NCI-H69 (cell line): Measurements from ENCODE around the gene HARS1.
"Not testable (repeated sequence)": the region's sequence is repeated elsewhere in the genome, so short reads cannot be mapped to it uniquely, and the experiment has no call there.

Experiments used
- DNase-seq: peaks from one replicate; lab custom pipeline; 2025; lab: John Stamatoyannopoulos, UW

HARS1 gene, protein sequence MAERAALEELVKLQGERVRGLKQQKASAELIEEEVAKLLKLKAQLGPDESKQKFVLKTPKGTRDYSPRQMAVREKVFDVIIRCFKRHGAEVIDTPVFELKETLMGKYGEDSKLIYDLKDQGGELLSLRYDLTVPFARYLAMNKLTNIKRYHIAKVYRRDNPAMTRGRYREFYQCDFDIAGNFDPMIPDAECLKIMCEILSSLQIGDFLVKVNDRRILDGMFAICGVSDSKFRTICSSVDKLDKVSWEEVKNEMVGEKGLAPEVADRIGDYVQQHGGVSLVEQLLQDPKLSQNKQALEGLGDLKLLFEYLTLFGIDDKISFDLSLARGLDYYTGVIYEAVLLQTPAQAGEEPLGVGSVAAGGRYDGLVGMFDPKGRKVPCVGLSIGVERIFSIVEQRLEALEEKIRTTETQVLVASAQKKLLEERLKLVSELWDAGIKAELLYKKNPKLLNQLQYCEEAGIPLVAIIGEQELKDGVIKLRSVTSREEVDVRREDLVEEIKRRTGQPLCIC

DNA sequence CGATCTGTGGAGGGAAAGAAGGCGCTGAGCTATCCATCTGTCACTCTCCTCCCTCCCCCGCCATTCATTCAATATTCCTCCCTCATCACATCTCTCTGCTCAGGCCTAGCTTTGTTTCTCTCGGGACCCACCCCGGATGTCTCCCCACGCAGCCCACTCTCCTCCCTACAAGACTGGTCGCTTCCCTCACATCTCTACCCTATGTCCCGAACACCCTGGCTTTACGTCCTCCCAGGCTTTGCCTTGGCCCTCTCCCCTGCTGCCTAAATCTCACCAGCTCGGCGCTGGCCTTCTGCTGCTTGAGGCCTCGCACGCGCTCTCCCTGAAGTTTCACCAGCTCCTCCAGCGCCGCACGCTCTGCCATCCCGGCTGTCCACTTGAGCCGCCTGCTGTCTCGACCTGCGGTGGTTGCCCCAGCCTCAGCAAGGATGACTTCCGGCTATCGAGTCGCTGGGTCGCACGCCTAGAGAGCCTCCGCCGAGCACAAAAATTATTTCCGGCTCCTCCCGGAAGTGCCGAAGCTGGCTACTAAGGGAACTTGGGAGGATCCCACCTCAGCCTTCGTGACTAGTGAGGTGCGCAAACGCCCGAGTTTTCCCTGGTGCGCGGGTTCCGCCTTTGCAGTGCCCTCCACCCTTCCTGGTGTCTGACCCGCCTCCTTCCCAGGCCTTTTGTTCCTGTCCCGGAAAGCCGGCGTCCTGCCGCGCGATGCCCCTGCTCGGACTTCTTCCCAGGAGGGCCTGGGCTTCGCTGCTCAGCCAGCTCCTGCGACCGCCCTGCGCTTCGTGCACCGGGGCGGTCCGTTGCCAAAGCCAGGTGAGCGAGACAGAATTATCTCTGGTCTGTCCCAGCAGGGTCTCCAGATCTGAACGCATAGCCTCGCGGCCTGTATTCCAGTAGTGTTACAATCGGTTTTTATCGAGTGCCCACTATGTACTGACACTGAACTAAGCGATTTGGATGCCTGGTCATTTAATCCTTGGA lies at the start of gene HARS1, which contains the start of gene HARS2:
Gene HARS1, minus strand, starts transcription at position 430 of the 984 bp plus-strand sequence. Its CDS starts 66 bp downstream, at position 364.
Gene HARS2, plus strand, starts transcription at position 515 of the 984 bp plus-strand sequence. Its CDS starts 194 bp downstream, at position 709.
- DNase-seq = peak; percentile 99

DNA sequence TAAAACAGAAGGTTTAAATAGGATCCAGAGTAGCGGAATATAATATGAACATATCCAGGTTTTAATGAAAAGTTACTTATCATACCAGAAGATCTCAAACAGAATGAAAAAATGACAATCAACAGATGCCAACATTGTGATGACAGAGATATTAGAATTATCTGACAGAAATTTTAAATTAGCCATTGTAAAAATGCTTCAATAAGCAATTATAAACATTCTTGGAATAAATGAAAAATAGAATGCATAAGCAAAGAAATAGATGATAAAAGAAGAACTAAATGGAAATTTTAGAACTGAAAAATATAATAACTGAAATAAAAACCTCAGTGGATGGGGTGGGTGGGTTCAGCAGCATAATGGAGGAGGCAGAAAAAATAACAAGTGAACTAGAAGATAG lies 46.3 kb upstream of the HARS1 start:
- DNase-seq = no peak

DNA sequence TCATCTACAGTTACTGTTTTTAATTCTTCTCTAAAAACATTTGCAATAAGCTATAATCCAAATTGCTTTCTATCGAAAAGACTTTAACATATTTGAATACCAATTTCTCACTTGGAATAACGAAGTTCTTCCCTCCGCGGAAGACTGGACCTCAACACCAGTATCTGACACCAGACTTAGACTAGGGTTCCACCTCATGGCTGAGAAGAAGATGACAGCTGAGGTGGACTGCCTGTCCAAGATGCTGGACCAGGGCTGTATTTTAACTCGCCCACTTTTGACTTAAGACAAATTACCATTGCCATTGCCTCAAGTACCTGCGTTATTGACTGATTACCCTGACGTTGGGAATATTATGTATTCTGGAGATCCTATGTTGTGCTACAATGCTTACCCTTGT lies 43.2 kb upstream of the HARS1 start:
- DNase-seq = peak; percentile 41

DNA sequence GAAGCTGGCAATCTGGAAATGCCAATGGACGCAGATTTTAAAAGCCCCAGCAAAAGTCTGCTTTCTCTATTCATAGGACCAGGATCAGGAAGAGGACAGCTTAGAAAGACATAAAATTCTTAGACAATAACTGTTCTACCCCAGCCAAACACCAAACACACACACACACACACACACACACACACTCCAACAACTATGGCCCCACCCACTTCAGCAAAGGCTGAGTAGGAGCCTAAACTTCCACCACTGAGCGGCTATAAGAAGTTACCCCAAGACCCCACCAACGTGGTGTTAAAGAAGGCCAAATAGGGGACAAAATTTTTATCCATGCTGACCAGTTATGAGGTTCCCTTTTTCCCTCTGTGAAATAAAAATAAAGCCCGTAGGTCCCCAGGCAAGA lies 41.9 kb upstream of the HARS1 start:
- DNase-seq = no peak

DNA sequence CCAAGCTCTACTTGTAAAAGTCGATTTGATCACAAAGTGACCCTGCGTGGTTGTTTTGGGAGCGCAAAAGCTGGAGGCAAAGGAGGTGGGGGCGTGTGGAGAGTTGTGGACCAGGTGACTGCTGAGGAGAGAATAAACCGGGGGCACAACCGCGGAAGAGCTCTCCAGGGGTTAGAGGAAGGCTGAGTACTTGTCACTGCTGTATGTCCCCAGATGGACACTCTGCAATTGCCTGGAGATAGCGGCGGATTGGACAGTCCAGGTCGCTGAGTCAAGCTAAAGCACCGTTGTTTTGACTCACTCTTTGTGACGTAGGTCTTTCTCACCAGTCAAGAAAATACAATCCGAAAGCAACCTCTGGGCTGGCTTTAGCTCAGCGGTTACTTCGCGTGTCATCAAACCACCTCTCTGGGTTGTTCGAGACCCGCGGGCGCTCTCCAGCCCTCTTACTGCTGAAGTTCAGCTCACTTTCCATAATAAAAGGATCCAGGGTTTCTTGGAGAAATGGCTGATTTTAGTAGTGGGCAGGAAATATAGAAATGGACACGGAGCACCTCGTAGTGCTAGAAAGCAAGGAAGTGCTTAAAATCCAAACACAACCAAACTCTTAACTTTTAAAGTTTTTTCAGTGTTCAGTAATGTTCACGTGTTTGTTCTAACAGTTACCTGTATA lies 34.8 kb upstream of the HARS1 start:
- DNase-seq = peak; percentile 95

DNA sequence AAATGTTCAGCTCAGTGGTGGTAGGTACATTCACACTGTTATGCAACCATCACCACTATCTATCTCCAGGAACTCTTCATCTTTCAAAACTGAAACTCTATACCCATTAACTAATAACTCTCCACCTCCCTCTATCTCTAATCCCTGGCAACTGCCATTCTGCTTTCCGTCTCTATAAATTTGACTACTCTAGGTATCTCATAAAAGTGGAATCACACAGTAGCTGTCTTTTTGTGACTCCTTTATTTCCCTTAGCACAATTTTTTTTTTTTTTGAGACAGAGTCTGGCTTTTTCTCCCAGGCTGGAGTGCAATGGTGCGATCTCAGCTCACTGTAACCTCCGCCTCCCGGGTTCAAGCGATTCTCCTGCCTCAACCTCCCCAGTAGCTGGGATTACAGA lies 30.2 kb upstream of the HARS1 start:
- DNase-seq = not testable (repeated sequence)

DNA sequence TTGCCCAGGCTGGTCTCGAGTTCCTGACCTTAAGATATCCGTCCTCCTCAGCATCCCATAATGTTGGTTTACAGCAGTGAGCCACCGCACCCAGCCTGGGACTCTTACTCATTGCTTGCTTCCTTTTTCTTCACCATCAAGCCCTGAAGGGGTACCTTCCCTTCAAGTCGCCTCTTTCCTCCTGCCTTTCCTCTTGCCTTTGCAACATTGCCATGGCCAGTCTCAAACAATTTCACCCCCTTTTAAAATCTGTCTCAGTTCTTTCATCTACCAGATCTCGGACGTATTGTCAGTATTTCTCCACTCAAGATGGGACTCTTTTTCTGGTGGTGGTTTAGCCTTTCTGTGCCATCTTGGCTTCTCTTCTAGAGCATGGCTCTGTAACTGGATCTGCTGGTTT lies 29.6 kb upstream of the HARS1 start:
- DNase-seq = peak; percentile 45

DNA sequence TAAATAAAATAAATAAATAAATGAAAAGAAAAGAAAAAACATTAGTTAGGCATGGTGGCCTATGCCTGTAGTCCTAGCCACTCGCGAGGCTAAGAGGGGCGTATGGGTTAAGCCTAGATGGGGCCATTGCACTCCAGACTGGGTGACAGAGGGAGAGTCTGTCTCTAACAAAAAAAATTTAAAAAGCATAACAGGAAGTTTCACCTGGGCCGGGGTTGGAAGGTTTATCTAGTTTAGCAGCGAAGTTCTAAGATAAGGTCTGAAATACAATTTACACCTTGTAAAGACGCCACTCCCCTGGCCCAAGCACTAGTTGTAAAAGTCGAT lies 27.1 kb upstream of the HARS1 start:
- no peak for DNase-seq

DNA sequence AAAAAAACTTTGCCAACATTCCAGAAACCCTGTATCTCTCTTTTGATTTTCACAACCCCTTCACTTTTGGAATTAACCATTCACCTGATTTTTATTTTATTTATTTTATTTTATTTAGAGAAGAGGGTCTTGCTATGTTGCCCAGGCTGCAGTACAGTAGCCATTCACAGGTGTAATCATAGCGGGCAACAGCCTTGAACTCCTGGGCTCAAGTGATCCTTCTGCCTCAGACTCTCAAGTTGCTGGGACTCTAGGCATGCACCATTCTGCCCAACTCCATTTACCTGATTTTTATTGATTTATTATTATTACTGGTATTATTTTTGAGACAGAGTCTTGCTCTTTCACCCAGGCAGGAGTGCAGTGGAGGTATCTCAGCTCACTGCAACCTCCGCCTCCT lies 25.1 kb upstream of the HARS1 start:
- not testable (repeated sequence) for DNase-seq

DNA sequence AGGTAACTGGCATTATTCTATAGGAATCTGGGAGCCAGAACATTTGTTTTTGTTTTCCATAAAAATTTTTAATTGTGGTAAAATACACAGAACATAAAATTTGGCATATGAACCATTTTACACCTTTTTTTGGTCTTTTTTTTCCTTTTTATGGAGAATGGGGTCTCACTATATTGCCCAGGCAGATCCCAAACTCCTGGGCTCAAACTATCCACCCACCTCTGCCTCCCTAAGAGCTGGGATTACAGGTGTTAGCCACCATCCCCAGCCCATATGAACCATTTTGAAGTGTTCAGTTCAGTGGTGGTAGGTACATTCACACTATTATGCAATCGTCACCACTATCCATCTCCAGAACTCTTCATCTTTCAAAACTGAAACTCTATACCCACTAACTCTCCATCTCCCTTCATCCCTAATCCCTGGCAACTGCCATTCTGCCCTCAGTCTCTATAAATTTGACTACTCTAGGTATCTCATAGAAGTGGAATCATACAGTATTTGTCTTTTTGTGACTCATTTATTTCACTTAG lies 22.5 kb upstream of the HARS1 start:
- DNase-seq = no peak

DNA sequence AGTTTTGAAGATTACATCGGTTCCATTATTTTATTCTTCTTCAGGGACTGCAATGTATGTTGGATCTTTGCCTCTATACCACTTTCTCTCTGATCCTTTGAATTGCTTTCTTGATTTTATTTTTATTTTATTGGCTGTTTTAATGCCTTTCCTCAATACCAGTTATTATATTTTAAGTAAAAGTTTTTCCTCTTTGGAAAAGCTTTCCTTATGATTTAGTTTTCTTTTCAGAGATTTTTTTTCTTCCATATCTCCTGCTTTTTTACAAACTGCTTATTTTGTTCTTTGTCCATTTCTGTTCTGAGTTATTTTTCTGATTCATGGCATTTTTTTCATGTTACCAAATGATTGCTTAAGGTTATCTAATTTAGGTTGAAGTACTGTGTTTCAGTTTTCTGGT lies 20.6 kb upstream of the HARS1 start:
- DNase-seq = no peak

DNA sequence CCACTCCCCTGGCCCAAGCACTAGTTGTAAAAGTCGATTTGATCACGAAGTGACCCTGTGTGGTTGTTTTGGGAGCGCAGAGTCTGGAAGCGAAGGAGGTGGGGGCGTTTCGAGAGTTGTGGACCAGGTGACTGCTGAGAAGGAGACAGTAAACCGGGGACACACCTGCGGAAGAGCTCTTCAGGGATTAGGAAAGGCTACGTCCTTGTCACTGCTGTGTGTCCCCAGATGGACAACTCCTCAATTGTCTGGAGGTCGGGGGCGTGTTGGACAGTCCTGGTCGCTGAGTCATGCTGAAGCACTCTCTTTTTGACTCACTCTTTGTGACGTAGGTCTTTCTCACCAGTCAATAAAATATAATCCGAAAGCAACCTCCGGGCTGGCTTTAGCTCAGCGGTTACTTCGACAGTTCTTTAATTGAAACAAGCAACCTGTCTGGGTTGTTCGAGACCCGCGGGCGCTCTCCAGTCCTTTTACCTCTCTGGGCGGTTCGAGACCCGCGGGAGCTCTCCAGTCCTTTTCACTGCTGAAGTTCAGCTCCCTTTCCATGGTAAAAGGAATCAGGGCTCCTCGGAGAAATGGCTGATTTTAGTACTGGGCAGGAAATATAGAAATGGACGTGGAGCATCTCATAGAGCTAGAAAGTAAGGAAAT lies 19.9 kb upstream of the HARS1 start:
- DNase-seq = peak; percentile 96

DNA sequence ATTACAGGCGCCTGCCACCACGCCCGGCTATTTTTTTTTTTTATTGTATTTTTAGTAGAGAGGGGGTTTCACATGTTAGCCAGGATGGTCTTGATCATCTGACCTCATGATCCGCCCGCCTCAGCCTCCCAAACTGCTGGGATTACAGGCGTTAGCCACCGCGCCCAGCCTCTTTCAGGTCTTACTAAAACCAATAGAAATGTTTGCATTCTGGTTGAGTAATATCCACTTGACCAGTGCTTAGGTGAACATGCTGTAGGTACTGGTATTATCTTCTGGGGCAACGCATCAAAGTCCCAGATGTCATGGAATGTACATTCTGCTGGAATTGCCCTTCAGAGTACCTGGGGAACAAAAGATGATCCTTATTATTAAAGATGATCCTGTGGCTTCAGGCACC lies 17.6 kb upstream of the HARS1 start:
- DNase-seq = not testable (repeated sequence)

DNA sequence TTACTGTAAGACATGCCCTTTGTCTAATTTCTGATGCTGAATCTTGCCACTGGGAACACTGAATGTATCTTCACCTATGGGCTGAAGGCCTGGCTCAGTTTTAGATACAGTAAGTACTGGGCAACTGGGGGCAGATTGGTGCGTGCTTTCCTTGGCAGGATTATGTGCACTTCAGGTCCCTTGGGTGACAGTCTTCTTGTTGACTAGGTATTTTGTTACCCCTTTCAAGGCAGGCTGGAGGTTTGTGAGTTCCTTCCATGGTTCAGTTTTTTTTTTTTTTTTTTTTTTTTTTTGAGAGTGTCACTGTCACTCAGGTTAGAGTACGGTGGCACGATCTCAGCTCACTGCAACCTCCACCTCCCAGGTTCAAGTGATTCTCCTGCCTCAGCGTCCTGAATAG lies 16.6 kb upstream of the HARS1 start:
- no peak for DNase-seq

DNA sequence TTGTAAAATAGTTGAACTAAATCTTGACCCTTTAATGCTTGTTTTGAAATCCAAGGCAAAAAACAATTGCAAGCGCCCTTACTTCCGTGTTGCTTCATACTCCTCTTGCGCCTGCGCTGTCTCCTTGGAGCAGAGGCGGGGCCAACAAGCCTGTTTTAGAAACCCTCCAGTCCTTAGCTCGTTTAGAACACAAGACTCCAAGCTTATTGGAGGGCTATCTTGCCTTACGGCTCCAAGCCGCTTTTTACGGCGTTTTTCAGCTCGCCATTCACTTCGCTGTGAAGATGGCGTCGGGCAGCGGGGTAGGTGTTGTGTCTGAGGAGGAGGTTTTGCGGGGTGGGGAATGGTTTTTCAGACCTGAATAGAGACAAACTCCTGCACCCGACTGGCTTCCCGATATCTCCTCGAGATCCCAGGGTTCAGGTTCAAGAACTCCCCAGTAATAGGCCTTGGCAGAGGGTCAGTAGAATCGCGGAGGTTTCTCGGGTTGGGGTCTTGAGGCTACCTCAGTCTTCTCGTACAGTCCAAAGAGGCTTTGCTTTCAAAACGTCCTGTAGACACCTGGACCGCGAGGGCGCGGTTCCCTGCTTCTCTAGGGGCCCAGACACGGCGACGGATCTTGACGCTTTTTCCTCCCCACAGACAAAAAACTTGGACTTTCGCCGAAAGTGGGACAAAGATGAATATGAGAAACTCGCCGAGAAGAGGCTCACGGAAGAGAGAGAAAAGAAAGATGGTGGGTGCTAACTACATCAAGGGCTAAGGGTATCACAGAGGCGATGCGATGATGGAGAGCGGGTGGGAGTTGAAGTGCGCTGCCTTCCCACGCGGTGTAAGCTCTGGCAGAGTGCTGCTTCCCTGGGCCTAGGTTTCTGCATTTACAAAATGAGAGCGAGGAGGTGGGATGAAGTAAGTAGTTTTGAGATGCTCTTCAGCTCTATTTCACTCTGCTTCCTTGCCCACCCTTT lies 9.3 kb upstream of the HARS1 start, which contains the start of gene ZMAT2:
Gene ZMAT2, plus strand, starts transcription at position 271 of the 968 bp plus-strand sequence. Its CDS starts 14 bp downstream, at position 285.
- peak; percentile 99 for DNase-seq

DNA sequence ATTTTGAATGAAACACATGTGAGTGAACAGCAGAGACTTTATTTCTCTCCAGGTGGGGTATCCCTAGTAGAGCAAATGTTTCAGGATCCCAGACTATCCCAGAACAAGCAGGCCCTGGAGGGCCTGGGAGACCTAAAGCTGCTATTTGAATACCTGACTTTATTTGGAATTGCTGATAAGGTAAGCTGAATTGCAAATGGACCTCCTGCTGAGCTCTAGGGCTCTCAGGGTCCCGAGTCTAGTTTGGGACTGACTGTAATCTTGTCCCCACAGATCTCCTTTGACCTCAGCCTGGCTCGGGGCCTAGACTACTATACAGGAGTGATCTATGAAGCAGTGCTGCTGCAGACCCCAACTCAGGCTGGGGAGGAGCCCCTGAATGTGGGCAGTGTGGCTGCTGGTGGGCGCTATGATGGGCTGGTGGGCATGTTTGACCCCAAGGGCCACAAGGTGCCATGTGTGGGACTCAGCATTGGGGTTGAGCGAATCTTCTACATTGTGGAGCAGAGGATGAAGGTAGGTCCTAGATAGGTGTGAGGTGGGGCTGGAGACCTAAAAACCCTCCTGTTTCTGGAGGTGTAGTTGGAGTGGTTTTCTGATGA lies 5.8 kb upstream of the HARS1 start:
- no peak for DNase-seq

DNA sequence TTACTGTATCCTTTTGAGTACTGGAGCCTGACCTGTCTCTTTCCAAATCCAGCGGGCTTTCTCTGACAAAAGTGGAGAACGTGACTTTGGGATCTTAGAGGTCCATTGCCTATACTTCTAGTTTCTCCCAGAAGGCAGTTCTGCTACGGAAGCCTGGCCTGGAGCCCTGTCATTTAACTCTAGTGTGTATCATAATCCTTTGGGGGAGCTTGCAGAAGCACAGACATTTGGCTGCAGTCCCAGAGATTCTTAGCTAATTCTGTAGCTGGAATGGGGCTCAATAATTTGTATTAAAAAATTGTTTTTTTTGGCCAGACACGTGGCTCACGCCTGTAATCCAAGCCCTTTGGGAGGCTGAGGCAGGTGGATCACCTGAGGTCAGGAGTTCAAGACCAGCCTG lies 3.1 kb upstream of the HARS1 start:
- DNase-seq = no peak

DNA sequence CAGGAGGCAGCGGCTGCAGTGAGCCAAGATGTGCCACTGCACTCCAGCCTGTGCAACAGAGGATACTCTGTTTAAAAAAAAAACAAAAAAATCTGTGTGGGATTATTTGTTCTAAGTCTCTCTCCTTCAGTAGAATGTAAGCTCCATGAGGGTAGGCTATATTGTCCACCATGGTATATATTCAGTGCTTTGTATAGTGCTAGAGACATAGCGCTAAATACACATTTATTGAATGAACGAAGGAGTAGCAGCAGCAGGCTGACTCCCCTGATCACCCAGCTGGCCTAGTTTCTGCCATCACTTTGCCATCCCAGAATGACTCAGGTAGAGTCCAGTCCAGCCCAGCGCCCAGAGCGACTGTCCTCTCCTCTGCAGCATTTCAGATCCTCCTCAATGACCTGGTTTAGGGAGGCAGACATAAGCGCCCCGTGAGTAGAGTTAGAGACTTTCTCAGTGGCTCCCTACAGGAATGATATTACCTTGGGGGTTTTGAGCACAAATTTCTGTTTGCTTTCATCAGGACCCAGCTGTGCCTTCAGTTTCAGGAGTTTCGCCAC lies 716 bp downstream of the HARS1 start:
- DNase-seq = no peak

DNA sequence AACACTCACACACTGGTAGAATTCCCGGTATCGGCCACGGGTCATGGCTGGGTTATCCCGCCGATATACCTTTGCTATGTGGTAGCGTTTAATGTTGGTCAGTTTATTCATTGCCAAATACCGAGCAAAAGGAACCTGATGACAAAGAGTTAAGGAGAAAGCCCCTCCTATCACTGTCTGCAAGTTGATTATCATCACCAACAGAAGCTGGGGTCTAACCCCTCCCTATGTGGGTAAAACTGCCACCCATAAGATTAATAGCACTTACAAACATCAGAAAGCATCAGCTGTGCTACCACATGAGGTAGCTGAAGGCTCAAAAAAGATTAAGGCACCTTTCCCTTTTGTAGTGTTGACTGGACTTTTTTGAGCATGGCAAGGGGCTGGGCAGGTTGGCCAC lies 12.2 kb downstream of the HARS1 start:
- no peak for DNase-seq
